ENCODE data around the gene ZIC4. TPM values are rescaled to one million over a fixed set of nuclear protein-coding genes. Genes with fewer than 3 reads are reported as not detected.

The ZIC4 gene
- total RNA-seq, 5 donors from 2014 or later (not counting 1 experiment from before 2014, with no cell fraction given), result not detected

DNA sequence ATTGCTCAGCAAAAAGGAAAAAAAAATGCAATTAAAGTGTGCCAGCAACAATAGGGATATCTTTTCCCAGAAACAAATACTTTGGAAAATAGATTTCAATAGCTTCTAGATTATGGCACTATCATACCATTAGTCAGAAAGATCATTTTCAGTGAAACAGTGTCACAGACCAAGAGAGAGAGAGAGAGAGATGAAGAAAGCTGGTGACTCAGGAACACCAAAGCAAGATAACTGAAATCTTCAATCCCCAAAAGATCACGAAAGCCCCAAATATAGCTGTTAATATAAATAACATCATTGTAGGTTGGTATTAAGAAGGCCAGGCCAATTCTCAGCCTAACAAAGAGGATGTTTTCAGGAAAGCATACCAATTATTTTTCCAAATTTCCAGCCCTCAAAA, 57.4 kb downstream of the ZIC4 start:
- H3K4me3 ChIP-seq (ENCODE audit: control insufficient read depth in 1 of 2, extremely low read depth in 1 of 2, low read length in 1 of 2), result no peak overlapping the region
- ChIA-PET CTCF (no interaction called here), POLR2A (no interaction called here)
- no peaks in the 10 kb centered on the region for H3K4me1 ChIP-seq (ENCODE audit: control insufficient read depth in 1 of 2, extremely low read depth in 1 of 2, insufficient read depth in 2 of 2, low read length in 2 of 2)
- no peak for DNase-seq
- H3K36me3 ChIP-seq (ENCODE audit: control insufficient read depth in 2 of 2, extremely low read depth in 1 of 2, insufficient read depth in 1 of 2, low read length in 1 of 2), result no peaks in the 10 kb centered on the region
- H3K4me3 Mint-ChIP-seq, result no peak overlapping the region
- no peaks in the 10 kb centered on the region for H3K4me1 Mint-ChIP-seq
- H3K27ac Mint-ChIP-seq, result no peak overlapping the region
- H3K27me3 ChIP-seq (replicated peaks in 1 of 2; ENCODE audit: control insufficient read depth in 2 of 2, extremely low read depth in 1 of 2, insufficient read depth in 2 of 2, low read length in 1 of 2), result peaks cover 0 to 3% of the 10 kb centered on the region in 2 experiments
- H3K9me3 ChIP-seq, result no peaks in the 10 kb centered on the region
- no peak overlapping the region for H3K27ac ChIP-seq (ENCODE audit: low read length)
- WGBS (ENCODE audit: insufficient coverage), result no CpG with 5 or more reads among the region's 1 CpG
- H3K36me3 Mint-ChIP-seq, result no peaks in the 10 kb centered on the region
- no peaks in the 10 kb centered on the region for H3K9me3 Mint-ChIP-seq
- H3K27me3 Mint-ChIP-seq, result peaks cover 10% of the 10 kb centered on the region in 2 donors
- ATAC-seq (replicated peaks in 1 of 4), result no peak

GRCh38 chr3:147343926-147344325, 62.4 kb downstream of the ZIC4 start:
- POLR2A ChIA-PET, result no interaction called here
- CTCF ChIA-PET, result no interaction called here
- H3K27me3 Mint-ChIP-seq, result no peaks in the 10 kb centered on the region
- peaks cover 2 to 4% (median 4%) of the 10 kb centered on the region in 3 donors for H3K9me3 Mint-ChIP-seq
- no peak overlapping the region for H3K27ac ChIP-seq (ENCODE audit: low read length)
- no peaks in the 10 kb centered on the region for H3K4me1 Mint-ChIP-seq
- WGBS (ENCODE audit: insufficient coverage), result no CpG with 5 or more reads among the region's 1 CpG
- no peaks in the 10 kb centered on the region for H3K36me3 Mint-ChIP-seq
- no peaks in the 10 kb centered on the region for H3K9me3 ChIP-seq
- ATAC-seq (replicated peaks in 1 of 4) (no peak), DNase-seq (no peak)
- H3K4me3 Mint-ChIP-seq, result no peak overlapping the region
- no peaks in the 10 kb centered on the region for H3K4me1 ChIP-seq (ENCODE audit: control insufficient read depth in 1 of 2, extremely low read depth in 1 of 2, insufficient read depth in 2 of 2, low read length in 2 of 2)
- no peaks in the 10 kb centered on the region for H3K36me3 ChIP-seq (ENCODE audit: control insufficient read depth in 2 of 2, extremely low read depth in 1 of 2, insufficient read depth in 1 of 2, low read length in 1 of 2)
- H3K4me3 ChIP-seq (ENCODE audit: control insufficient read depth in 1 of 2, extremely low read depth in 1 of 2, low read length in 1 of 2), result no peak overlapping the region
- H3K27me3 ChIP-seq (replicated peaks in 1 of 2; ENCODE audit: control insufficient read depth in 2 of 2, extremely low read depth in 1 of 2, insufficient read depth in 2 of 2, low read length in 1 of 2), result no peaks in the 10 kb centered on the region
- H3K27ac Mint-ChIP-seq, result no peak overlapping the region

DNA sequence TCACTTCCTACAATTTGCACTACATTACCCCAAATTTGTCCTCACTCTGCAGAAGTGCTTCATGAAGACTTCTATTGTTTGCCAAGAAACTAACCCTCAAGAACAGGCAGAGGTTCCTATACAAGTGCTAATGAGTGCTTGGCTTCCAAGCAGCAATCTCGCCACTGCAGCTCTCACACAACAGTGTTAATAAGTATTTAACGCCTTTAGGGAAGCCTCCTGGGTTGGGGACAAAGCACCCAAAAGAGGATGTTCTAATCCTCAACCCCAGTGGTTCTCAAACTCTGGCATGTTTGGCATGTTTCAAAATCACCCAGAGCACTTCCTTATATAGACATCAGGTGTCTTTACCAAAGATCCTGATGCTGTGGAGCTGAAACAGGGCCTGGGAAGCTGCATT, 64.6 kb downstream of the ZIC4 start:
- Histone ChIP-seq H3K4me1 (ENCODE audit: control insufficient read depth in 1 of 2, extremely low read depth in 1 of 2, insufficient read depth in 2 of 2, low read length in 2 of 2) (no peaks in the 10 kb centered on the region), H3K4me3 (ENCODE audit: control insufficient read depth in 1 of 2, extremely low read depth in 1 of 2, low read length in 1 of 2) (no peak overlapping the region), H3K36me3 (ENCODE audit: control insufficient read depth in 2 of 2, extremely low read depth in 1 of 2, insufficient read depth in 1 of 2, low read length in 1 of 2) (no peaks in the 10 kb centered on the region), H3K27me3 (replicated peaks in 1 of 2; ENCODE audit: control insufficient read depth in 2 of 2, extremely low read depth in 1 of 2, insufficient read depth in 2 of 2, low read length in 1 of 2) (no peaks in the 10 kb centered on the region), H3K9me3 (no peaks in the 10 kb centered on the region), H3K27ac (ENCODE audit: low read length) (no peak overlapping the region)
- ChIA-PET POLR2A (no interaction called here), CTCF (no interaction called here)
- Mint-ChIP-seq H3K4me1 (no peaks in the 10 kb centered on the region), H3K27me3 (peaks cover 0 to 1% of the 10 kb centered on the region in 2 donors), H3K4me3 (no peak overlapping the region), H3K27ac (no peak overlapping the region), H3K36me3 (no peaks in the 10 kb centered on the region), H3K9me3 (peaks cover 2 to 4% (median 4%) of the 10 kb centered on the region in 3 donors)
- DNase-seq (no peak), ATAC-seq (replicated peaks in 1 of 4) (no peak)
- whole genome bisulfite sequencing (ENCODE audit: insufficient coverage), result 67% methylated on average over 1 of the region's 2 CpGs

DNA sequence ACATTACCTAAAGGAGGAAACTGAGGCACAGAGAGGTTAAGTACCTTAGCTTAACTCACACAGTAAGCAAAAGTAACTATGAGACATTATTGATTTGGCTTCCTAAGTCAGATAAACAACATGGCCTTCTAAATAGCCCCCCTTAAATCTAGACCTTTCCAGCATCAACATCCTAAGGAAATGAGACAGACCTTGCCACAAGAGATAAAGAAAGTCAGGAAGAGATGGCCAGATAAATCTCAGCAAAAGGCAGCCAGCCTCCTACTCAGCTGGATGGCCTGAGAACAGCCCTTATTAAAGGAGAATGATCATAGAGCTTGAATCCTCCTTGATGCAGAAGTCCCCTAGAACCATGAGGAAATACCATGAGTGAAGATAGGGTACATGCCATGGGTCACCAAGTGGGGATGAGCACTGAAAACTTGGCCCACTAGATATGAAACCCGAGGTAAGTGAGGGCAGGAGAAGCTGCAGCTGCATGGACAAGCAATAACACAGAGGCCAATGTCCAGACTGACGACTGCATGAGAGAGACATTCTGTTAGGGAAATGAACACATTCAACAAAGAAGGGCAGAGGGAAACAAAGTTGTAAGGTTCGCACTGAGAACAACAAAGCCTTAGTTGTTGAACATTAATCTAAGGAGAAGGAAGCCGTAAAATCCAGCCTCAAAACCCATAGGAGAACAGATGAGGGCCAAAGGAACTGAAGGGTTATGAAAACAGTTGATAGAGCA, 69.6 kb downstream of the ZIC4 start:
- H3K36me3 ChIP-seq (ENCODE audit: control insufficient read depth in 2 of 2, extremely low read depth in 1 of 2, insufficient read depth in 1 of 2, low read length in 1 of 2), result no peaks in the 10 kb centered on the region
- Mint-ChIP-seq H3K4me3 (no peak overlapping the region), H3K4me1 (no peaks in the 10 kb centered on the region), H3K27me3 (peaks cover 0 to 1% of the 10 kb centered on the region in 2 donors), H3K9me3 (peaks cover 0 to 3% (median 0%) of the 10 kb centered on the region in 3 donors), H3K27ac (no peak overlapping the region), H3K36me3 (no peaks in the 10 kb centered on the region)
- CTCF ChIA-PET, result no interaction called here
- H3K4me1 ChIP-seq (ENCODE audit: control insufficient read depth in 1 of 2, extremely low read depth in 1 of 2, insufficient read depth in 2 of 2, low read length in 2 of 2), result no peaks in the 10 kb centered on the region
- POLR2A ChIA-PET, result no interaction called here
- no peaks in the 10 kb centered on the region for H3K9me3 ChIP-seq
- no peaks in the 10 kb centered on the region for H3K27me3 ChIP-seq (replicated peaks in 1 of 2; ENCODE audit: control insufficient read depth in 2 of 2, extremely low read depth in 1 of 2, insufficient read depth in 2 of 2, low read length in 1 of 2)
- 24% methylated on average over 3 of the region's 4 CpGs for WGBS (ENCODE audit: insufficient coverage)
- H3K27ac ChIP-seq (ENCODE audit: low read length), result no peak overlapping the region
- H3K4me3 ChIP-seq (ENCODE audit: control insufficient read depth in 1 of 2, extremely low read depth in 1 of 2, low read length in 1 of 2), result no peak overlapping the region
- DNase-seq (no peak), ATAC-seq (replicated peaks in 1 of 4) (no peak)

Other genes starting within 250 kb of the ZIC4 start
- not detected for gene ZIC1, start 2.8 kb upstream of the ZIC4 start, total RNA-seq

All from T-cell (primary cell).